Stimulated activated CD8-positive, alpha-beta memory T cell treated with anti-CD3 and anti-CD28 coated beads, Interleukin-12 subunit alpha, Interleukin-12 subunit beta, amount 100 ng/mL, for 1 hour (primary cell): ENCODE measurements around the gene IBTK.
"Not testable (repeated sequence)": the region's sequence is repeated elsewhere in the genome, so short reads cannot be mapped to it uniquely, and the experiment has no call there.

Source experiments
- DNase-seq: peaks from one replicate; pipeline ENCODE4 v3.0.0-alpha.2; 2020; ENCODE audit warnings: low read depth

Gene IBTK

DNA sequence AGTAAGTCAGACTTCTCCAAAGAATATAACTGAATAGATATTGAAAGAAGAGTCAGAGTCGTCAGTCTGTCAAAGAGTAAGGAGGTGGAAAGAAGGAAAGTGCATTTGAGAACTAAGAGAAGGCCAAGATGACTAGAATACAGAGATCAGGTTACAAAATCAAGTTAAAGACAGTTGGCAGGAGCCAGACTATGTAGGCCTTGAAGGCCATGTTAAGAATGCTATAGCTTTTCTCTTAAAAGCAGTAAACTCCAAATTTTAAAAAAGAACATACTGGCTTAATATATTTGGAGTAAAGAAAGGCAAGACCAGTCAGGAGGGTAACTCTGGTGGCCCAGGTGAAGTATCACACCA is 68.8 kb downstream of the IBTK start:
- no peak for DNase-seq

DNA sequence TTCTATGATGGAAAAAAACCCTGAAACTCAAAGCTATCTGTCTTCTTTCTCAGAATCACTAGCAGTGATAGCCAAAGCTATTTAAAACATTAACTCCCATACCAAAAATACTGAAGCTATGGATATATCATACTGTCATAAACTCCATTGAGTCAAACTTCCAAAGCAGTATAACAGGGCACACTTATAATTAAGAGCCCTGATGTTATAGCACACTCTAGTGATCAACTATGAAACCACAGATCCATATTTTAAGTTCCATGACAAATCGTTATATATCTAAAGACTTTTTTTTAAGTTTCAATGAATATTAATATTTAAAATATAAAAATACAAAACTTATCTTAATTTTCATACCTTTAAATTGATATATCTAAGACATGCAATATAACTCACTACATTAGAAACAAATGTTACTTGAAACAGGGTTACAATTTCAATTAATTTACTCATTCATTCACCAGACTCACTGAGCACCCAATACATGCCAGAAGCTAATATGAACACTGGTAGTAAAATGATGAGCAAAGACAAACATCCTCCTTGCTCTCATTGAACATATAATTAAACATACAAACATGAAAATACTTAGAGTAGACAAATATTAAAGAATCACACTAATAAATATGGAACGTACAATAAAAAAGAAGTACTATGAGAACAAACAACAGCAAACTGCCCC is 69.3 kb downstream of the IBTK start:
- DNase-seq: no peak

DNA sequence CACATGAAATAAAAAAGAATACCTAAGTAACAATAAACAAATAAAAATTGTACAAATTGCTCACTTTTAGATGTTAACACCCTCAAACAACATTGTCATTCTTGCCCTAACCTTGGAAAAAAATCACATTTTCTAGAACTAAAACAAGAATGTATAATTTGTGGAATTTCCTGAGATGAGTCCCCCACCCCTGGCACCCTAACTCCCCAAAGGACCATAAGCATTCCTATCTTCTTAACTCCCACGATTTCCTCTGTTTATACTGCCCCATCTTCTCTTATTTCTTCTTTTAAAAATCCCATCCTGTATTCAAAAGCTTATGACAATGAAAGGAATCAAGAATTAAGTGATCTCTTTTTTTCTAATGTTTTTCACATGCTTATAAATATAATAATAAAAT is 70.9 kb downstream of the IBTK start:
- no peak for DNase-seq

DNA sequence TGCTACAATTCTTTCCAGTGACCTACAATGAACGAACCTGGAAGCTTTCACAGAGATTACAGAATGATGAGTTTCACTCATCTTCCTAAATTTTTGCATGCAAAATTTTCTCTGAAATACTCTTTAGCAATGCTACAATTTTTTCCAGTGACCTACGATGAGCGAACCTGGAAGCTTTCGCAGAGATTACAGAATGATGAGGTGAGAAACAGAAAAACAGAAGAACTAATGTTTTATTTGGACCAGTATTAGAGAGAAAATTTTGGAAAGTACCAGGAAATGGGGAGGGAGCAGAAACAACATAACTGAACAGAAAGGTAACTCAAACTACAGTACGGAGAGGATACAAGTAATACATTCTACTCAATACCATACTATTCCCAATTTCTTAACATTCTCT is 75.0 kb downstream of the IBTK start:
- no peak for DNase-seq

DNA sequence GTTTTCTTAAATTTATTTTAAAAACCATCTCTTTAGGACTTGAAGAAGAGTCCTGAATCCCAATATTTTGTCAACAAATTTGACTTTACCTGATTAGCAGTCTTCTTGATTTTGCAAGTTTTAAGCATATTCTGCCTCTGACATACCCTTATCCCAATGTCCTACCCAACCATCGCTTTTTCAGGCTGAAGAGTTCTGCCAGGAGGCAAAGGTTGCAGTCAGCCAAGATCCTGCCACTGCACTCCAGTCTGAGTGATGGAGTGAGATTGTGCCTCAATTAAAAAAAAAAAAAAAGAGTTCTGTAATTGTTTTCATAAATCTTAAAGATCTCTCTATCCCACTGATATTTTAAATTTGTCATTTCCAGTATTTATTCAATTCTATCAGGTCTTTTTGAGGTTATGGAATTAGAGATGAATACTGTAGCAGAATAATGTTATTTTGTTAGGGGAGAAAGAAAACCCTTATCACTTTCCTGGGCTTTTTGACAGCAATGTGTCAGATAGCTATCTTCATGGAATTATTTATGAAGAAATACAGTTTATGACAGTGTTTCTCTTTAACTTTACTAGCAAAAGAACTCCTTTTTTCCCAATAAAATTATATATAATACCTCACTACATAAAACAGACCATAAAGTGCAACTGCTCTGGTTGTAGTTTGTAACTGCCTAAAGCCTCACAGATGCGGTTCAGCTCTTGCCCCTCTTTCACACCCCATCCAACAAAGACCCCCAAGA is 78.2 kb downstream of the IBTK start:
- DNase-seq: no peak

DNA sequence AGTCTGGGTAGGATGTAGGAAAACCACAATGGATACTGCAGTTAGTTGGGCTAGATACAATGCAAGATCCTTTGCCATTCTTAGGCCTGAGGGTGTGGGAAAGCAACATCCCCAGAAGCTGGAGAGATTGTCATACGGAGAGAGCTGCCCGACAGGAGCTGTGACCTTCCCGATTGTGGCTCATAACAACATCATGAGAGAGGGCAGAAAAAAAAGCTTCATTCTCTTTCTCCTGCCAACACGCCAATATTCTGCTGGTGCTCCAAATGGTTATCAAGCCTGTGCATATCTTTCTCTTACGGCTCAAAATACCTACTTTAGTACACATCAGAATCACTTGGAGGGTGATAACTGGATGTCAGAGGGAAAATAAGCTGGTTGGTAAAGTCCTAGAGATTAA is 81.1 kb downstream of the IBTK start:
- no peak for DNase-seq

DNA sequence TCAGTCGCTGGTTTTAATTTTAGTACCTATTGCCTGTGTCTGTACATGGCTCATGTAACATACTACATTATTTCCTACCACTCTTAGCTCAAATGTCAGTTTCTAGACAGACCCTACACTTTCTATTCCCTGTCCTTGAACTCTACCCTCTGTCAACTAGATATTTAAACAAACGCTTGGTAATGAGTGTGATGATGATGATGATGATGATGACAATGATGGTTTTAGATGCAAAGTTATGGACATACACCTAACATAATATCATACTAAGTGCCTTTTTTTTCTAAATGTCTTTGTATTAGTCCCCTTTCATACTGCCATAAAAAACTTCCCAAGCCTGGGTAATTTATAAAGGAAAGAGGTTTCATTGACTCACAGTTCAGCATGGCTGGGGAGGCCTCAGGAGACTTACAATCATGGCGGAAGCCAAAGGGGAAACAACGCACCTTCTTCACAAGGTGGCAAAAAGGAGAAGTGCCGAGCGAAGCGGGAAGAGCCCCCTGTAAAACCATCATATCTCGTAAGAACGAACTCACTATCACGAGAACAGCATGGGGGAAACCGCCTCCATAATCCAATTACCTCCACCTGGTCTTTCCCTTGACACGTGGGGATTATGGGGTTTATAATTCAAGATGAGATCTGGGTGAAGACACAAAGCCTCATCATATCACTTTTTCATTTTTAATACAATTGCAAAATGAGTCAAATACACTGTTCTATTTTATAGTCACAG is 87.1 kb downstream of the IBTK start:
- no peak for DNase-seq

DNA sequence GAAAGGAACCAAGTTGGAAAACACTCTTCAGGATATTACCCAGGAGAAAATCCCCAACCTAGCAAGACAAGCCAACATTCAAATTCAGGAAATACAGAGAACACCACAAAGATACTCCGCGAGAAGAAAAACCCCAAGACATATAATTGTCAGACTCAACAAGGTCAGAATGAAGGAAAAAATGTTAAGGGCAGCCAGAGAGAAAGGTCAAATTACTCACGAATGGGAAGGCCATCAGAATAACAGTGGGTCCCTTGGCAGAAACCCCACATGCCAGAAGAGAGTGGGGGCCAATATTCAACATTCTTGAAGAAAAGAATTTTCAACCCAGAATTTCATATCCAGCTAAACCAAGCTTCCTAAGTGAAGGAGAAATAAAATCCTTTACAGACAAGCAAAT is 94.8 kb downstream of the IBTK start:
- not testable (repeated sequence) for DNase-seq

DNA sequence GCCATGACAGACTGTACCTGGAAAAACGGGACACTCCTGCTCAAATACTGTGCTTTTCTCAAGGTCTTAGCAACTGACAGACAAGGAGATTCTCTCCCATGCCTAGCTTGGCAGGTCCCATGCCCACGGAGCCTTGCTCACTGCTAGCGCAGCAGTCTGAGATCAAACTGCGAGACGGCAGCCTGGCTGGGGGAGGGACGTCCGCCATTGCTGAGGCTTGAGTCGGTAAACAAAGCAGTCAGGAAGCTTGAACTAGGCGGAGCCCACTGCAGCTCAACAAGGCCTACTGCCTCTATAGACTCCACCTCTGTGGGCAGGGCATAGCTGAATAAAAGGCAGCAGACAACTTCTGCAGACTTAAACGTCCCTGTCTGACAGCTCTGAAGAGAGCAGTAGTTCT is 96.4 kb downstream of the IBTK start:
- not testable (repeated sequence) for DNase-seq

DNA sequence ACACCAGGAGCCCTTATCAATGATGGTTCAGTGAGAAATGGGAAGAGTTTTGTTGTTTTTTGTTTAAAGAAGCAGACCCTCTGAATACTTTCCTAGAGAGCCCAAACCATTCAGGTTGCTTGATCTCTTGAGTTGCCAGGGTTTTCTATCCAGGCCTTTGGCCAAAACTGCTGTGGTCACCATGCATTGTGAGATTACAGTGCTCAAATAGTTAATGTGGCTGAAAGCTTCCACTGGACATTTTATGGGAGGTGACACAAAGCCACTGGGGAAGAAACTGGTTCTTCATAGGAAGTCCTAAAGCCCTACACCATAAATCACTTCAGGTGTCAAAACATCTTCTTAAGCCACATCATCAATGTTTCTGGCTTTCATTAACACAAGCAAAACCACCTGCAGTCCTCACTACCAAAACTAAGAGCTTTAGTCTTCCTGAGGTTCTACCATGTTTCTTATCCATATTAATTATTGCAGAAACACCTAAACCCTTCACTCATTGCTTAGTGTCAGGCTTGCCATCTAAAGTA is 101.6 kb downstream of the IBTK start:
- DNase-seq: no peak

DNA sequence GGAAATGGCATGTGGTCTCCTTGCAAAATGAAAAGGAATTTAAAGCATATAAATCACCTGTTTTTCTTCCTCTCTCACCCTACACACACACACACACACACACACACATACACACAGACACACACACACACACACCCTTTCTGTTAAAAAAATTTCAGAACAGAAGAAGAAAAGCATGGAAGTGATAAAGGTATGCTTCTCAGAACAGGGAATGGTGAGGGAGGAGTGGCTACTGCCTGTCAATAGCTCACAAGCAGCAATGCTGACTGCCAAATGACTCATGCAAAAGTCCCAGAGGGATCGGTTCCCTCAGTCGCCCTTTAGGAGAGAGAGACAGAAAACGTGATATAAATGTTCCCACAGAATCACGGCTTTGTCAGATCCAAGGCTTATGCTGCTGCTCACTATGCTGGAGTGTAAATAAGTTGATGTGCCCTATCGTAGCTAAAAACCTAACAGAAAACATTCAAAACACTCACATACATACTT is 102.6 kb downstream of the IBTK start:
- DNase-seq: no peak

DNA sequence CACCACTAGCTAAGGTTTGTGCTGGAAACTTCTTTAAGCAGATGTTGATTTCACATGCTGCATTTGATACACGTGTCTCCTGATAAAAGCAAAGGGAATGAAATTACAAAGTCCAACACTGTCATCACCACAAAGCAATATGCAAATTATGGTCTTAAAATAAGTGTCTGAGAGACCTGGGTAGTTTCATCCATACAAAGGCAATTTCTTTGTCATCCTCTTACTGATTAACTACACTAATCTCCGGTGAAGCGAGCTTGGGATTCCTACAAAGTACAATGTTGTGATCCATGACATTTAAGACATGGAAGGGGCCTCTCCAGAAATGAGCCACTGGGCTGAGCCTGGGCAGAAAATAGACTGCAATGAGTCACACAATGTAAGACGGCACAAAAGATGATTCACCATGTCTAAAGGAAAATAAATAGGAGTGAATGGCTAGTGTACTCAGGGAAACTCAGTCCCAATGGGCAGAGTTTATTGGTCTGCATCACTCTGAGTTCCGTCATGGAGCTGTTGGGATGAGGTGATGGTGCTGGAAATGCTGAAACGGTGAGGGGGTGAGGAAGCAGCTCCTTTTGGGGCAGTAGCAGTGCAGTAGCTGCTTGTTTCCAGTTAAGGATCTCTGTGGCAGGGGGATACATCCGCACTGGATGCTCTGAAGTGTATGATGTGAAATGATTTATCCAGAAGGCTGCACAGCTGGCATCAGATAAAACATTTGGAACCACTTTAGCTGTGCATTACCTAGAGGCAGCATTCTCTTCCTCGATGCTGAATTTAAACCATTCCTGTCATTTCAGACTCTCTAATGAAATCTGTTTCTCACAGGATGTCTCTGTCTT is 103.3 kb downstream of the IBTK start:
- no peak for DNase-seq

DNA sequence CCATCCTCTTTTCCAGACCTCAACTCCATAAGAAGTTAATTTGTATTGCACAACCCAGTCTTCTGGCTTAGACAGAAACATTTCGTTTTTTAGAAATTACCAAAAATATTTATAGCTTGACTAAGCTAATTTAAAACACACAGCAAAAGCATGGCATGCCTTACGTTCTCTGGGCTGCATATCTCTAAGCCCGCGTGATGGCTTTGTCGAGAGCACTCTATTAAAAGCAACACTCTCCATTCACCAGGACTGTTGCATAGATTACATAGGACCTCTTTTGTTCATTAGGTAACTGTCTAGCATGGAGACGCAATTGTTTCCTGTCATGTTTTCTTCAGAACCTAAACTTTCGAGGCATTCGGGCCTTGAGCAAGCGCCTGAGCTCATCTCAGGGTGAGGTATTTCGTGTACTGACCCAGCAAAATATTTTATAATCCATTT is 104.5 kb downstream of the IBTK start:
- no peak for DNase-seq

DNA sequence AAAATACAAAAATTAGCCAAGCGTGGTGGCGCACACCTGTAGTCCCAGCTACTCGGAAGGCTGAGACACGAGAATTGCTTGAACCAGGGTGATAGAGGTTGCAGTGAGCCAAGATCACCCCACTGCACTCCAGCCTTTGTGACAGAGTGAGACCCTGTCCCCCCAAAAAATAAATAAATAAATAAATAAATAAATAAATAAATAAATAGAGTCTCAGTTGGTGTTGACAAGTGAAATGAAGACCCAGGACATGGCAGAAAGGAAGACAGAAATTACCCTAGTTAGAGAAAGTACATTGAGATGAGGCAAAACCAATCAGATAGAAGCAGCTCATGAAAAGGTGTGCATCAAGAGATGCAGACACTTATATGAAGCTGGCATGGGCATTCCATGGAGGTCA is 105.0 kb downstream of the IBTK start:
- DNase-seq: no peak

DNA sequence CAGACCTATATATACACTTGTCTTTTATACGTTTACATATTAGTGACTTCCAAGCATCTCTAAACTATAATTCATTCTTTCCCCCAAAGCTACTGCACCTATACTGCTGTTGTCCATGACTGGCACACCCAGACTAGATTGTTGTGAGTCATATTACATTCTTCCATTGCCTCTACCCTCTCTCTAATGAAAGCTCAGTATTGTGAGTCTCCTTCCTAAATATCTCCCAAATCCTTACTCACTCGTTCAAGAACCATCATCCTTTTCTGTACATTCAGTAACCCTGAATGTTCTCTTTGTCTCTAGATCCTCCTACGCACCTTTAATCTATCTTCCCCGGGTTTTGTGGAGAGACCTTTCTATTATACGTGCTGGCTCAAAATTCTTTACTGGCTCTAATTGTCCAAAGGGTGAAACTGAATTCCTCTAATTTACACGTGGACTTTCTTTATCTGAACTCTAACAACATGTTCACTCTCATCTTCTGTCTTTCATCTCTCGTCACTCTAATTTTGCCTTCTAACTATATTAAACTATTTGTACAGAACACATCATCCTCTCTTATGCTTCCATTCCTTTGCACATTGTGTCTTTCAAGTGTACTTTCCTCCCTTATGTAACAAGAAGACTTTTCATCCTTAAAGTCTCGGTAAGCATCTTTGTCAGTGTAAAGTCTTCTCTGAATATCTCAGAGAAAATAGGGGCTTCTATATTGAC is 109.3 kb downstream of the IBTK start:
- DNase-seq: no peak

DNA sequence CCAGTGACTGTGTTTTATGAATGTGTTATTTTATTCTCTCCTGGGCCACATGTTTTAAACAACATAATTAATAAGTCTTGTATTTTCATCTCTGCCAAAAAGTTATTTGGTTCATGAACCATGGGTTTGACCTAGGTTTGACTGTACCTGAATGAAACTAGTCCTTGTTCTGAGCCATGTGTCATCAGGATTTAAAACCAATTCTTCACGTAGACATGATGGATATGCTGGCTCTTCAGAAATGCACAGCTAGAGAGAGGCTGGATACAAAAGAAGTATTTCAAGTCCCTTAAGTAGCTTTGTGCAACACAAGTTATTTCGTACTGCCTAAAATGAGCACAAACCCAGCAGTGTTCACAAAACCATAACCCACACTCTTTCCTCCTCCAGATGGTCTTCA is 116.1 kb downstream of the IBTK start:
- DNase-seq: no peak

DNA sequence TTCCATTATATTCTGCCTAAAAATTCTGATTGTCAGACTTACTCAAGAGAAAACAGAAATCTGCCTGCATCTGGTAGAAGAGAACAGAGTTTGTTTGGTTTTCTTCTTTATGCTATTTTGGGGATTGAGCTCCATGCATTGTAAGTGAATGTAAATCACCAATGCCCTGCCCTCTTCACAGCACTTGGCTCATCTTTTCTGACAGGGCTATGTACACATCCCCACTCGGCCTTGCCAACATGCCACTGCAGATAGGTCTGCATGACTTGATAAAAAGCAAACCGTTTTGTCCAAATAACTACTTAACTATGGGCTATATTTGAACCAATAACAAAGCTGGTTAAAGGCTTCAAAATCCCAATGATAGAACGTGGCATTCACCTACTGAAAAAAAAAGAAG is 117.7 kb downstream of the IBTK start:
- DNase-seq: no peak

DNA sequence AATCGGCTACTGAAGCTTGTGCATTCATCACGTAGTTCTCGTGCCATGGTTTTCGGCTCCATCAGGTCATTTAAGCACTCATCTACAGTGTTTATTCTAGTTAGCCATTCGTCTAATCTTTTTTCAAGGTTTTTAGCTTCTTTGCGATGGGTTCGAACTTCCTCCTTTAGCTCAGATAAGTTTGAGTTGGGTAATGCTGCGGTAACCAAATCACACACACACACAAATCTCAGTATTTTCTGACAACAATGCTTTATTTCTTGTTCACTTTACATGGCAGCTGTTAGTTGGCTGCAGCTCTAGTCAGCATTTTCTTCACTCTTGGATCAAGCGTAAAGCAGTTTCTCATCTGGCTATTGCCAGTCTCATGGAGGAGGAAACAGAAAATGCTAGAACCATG is 118.6 kb downstream of the IBTK start:
- not testable (repeated sequence) for DNase-seq

DNA sequence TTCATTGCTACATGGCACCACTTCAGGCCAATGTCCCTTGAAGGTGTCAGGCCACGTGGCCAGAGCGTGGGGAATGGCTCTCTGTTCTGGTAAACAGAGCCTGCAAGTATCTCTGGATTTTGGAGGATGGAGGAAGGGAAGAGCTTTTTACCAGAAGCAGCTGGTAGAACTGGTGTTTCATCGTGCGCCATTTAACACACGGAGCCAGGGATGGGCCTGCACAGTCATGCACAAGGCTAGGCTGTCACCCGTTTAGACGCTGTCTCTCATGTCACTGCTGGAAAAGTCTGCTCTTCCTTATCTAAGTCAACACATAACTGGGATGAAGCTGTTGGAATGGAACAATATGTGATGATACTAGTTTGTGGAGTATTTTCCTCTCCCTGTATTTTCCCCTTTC is 123.9 kb downstream of the IBTK start:
- no peak for DNase-seq
